Neural cell (in vitro differentiated cells): Measurements from ENCODE around the gene ZNF35. TPM values are rescaled to one million over a fixed set of nuclear protein-coding genes. Genes with fewer than 3 reads are reported as not detected.

Source experiments
- H2AFZ ChIP-seq: fragments of 200-600, 300-800 bp; sonication (generic), shearing (Covaris generic); 2 replicates; pipeline ENCODE4 v1.6.0; 2014; ENCODE audit warnings: low read depth, mild to moderate bottlenecking, antibody characterized with exemption, low read length, moderate library complexity
- H3F3A ChIP-seq: fragments of 200-600 bp; shearing (Covaris generic); 2 replicates; pipeline ENCODE4 v1.6.1; 2016; ENCODE audit warnings: mild to moderate bottlenecking, moderate library complexity, mixed read lengths, antibody characterized with exemption, low read length; ENCODE audit not compliant: insufficient read depth, poor library complexity, severe bottlenecking
- H3K27ac ChIP-seq: fragments of 200-600, 300-800 bp; sonication (generic), shearing (Covaris generic); 2 replicates; pipeline ENCODE4 v1.5.1; 2014; ENCODE audit warnings: mild to moderate bottlenecking, low read length, moderate library complexity
- H3K27me3 ChIP-seq: fragments of 300-800, 200-600 bp; sonication (generic), shearing (Covaris generic); 2 replicates; pipeline ENCODE4 v1.6.0; 2014; ENCODE audit warnings: mild to moderate bottlenecking, low read depth, low read length, moderate library complexity; ENCODE audit not compliant: insufficient read depth
- H3K36me3 ChIP-seq: fragments of 300-800, 200-600 bp; sonication (generic), shearing (Covaris generic); 2 replicates; pipeline ENCODE4 v1.5.1; 2014; ENCODE audit warnings: mild to moderate bottlenecking, antibody characterized with exemption, low read length, moderate library complexity; ENCODE audit not compliant: insufficient read depth
- H3K4me2 ChIP-seq: fragments of 300-800, 200-600 bp; sonication (generic), shearing (Covaris generic); 2 replicates; pipeline ENCODE4 v1.6.0; 2014; ENCODE audit warnings: mild to moderate bottlenecking, low read length
- H3K4me3 ChIP-seq: fragments of 300-800, 200-600 bp; sonication (generic), shearing (Covaris generic); 2 replicates; pipeline ENCODE4 v1.5.1; 2014; ENCODE audit warnings: mild to moderate bottlenecking, low read length, moderate library complexity
- H3K79me2 ChIP-seq: fragments of 200-600 bp; shearing (Covaris generic); replicated peaks from 2 replicates; pipeline ENCODE4 v1.6.0; 2014; ENCODE audit warnings: mild to moderate bottlenecking, low read length, moderate library complexity; ENCODE audit not compliant: insufficient read depth
- H3K9ac ChIP-seq: fragments of 300-800, 200-600 bp; sonication (generic), shearing (Covaris generic); 2 replicates; pipeline ENCODE4 v1.6.1; 2016; ENCODE audit warnings: mild to moderate bottlenecking, low read length, mixed read lengths
- H3K9me2 ChIP-seq: fragments of 200-600 bp; shearing (Covaris generic); 2 replicates; pipeline ENCODE4 v1.6.1; 2016; ENCODE audit warnings: mild to moderate bottlenecking, low read length, mixed read lengths; ENCODE audit not compliant: insufficient read depth
- H3K9me3 ChIP-seq: fragments of 200-600, 300-800 bp; sonication (generic), shearing (Covaris generic); 2 replicates; pipeline ENCODE4 v1.6.1; 2016; ENCODE audit warnings: mild to moderate bottlenecking, mixed run types, low read length, moderate library complexity, mixed read lengths
- H4K20me1 ChIP-seq: fragments of 200-600 bp; shearing (Covaris generic); 2 replicates; pipeline ENCODE4 v1.6.1; 2016; ENCODE audit warnings: mild to moderate bottlenecking, mixed run types; ENCODE audit not compliant: insufficient read depth
- CTCF ChIP-seq: fragments of 450-650 bp; IDR thresholded peaks from 2 replicates; pipeline ENCODE4 v1.5.1; 2014; ENCODE audit warnings: antibody characterized with exemption, mild to moderate bottlenecking, moderate library complexity; ENCODE audit not compliant: poor library complexity, severe bottlenecking
- EP300 ChIP-seq: fragments of 450-650 bp; conservative IDR thresholded peaks from 2 replicates; pipeline ENCODE4 v1.6.1; 2014; ENCODE audit warnings: antibody characterized with exemption, mild to moderate bottlenecking, moderate library complexity; ENCODE audit not compliant: poor library complexity, severe bottlenecking
- EZH2 ChIP-seq: fragments of 200-600, 300-800 bp; shearing (Covaris generic), sonication (generic); IDR thresholded peaks from 2 replicates; pipeline ENCODE4 v1.6.1; 2014; ENCODE audit warnings: antibody characterized with exemption, low read length, borderline replicate concordance, mild to moderate bottlenecking; ENCODE audit not compliant: insufficient read depth, poor library complexity, severe bottlenecking
- MXI1 ChIP-seq: fragments of 450-650 bp; conservative IDR thresholded peaks from 2 replicates; pipeline ENCODE4 v1.6.1; 2014; ENCODE audit warnings: antibody characterized with exemption, mild to moderate bottlenecking; ENCODE audit not compliant: poor library complexity, severe bottlenecking
- POLR2AphosphoS5 ChIP-seq: IDR thresholded peaks from 2 replicates; pipeline ENCODE4 v1.6.1; 2012
- RAD21 ChIP-seq: fragments of 450-650 bp; conservative IDR thresholded peaks from 2 replicates; pipeline ENCODE4 v1.6.1; 2014; ENCODE audit warnings: antibody characterized with exemption, mild to moderate bottlenecking, moderate library complexity
- REST ChIP-seq: IDR thresholded peaks from 2 replicates; pipeline ENCODE4 v1.6.1; 2012; ENCODE audit warnings: borderline replicate concordance
- SMC3 ChIP-seq: fragments of 450-650 bp; conservative IDR thresholded peaks from 2 replicates; pipeline ENCODE4 v1.6.1; 2014; ENCODE audit warnings: antibody characterized with exemption, mild to moderate bottlenecking, moderate library complexity; ENCODE audit not compliant: poor library complexity
- TAF1 ChIP-seq: IDR thresholded peaks from 2 replicates; pipeline ENCODE4 v1.6.1; 2012; ENCODE audit warnings: low read depth
- polyA plus RNA-seq: library from polyadenylated mRNA; depleted of rRNA; stranded (reverse); fragments of >200 nt; gene quantifications from 2 replicates; pipeline ENCODE4 v1.2.3, GENCODE V29; 2014

ZNF35 gene
- polyA plus RNA-seq, 1 donor from 2014 or later, result 14.9 TPM

GRCh38 chr3:44661189-44661588 is 12.7 kb downstream of the ZNF35 start:
- Histone ChIP-seq H4K20me1 (no peaks in the 10 kb centered on the region), H3K4me2 (no peak overlapping the region), H3K9me2 (no peaks in the 10 kb centered on the region), H3K36me3 (peaks cover 20% of the 10 kb centered on the region), H3K27ac (no peak overlapping the region), H3K9me3 (no peaks in the 10 kb centered on the region), H3K9ac (no peak overlapping the region), H2AFZ (no peak overlapping the region), H3K27me3 (no peaks in the 10 kb centered on the region), H3F3A (no peaks in the 10 kb centered on the region), H3K79me2 (no peaks in the 10 kb centered on the region), H3K4me3 (no peak overlapping the region)
- TF ChIP-seq EZH2, result no peak
- TF ChIP-seq POLR2AphosphoS5, result no peak
- TF ChIP-seq CTCF, result peak; percentile 44

- H3K4me3 ChIP-seq, result no peak overlapping the region
- H3K27me3 ChIP-seq, result no peaks in the 10 kb centered on the region
- H3K36me3 ChIP-seq, result peaks cover 4% of the 10 kb centered on the region
- H3K4me2 ChIP-seq, result no peak overlapping the region
- no peaks in the 10 kb centered on the region for H4K20me1 ChIP-seq
- H3K27ac ChIP-seq, result no peak overlapping the region
- no peak overlapping the region for H3K9ac ChIP-seq
- no peak for TF ChIP-seq EZH2
- H2AFZ ChIP-seq, result no peak overlapping the region
- no peaks in the 10 kb centered on the region for H3K9me3 ChIP-seq
- no peaks in the 10 kb centered on the region for H3F3A ChIP-seq
- H3K79me2 ChIP-seq, result no peaks in the 10 kb centered on the region
- no peaks in the 10 kb centered on the region for H3K9me2 ChIP-seq
Measured at GRCh38 chr3:44665173-44665572, 16.6 kb downstream of the ZNF35 start.

- H4K20me1 ChIP-seq, result no peaks in the 10 kb centered on the region
- no peak overlapping the region for H3K9ac ChIP-seq
- no peak overlapping the region for H3K4me3 ChIP-seq
- H2AFZ ChIP-seq, result no peak overlapping the region
- no peaks in the 10 kb centered on the region for H3K27me3 ChIP-seq
- TF ChIP-seq MXI1 (no peak), EZH2 (no peak), CTCF (no peak), RAD21 (no peak), REST (no peak), POLR2AphosphoS5 (no peak), TAF1 (no peak), SMC3 (no peak), EP300 (no peak)
- no peaks in the 10 kb centered on the region for H3F3A ChIP-seq
- no peak overlapping the region for H3K27ac ChIP-seq
- no peaks in the 10 kb centered on the region for H3K9me3 ChIP-seq
- no peaks in the 10 kb centered on the region for H3K9me2 ChIP-seq
- no peak overlapping the region for H3K4me2 ChIP-seq
- H3K36me3 ChIP-seq, result no peaks in the 10 kb centered on the region
- H3K79me2 ChIP-seq, result no peaks in the 10 kb centered on the region
Measured at GRCh38 chr3:44666346-44666745, 17.8 kb downstream of the ZNF35 start.
